ENCODE data around the gene MYO1C.

- TF ChIP-seq ARNT (IDR thresholded peaks at IDR 0.05) (no peak), SUZ12 (IDR thresholded peaks at IDR 0.05) (no peak), FOXK2 (IDR thresholded peaks at IDR 0.05) (no peak)
Observed at GRCh38 chr17:1473841-1474240, 18.6 kb downstream of the MYO1C start.

All from HEK293T (cell line).